ENCODE measurements around the gene CYP4V2.

GRCh38 chr4:186243331-186243730 lies 52.0 kb downstream of the CYP4V2 start:
- TF ChIP-seq, protein P1, sequence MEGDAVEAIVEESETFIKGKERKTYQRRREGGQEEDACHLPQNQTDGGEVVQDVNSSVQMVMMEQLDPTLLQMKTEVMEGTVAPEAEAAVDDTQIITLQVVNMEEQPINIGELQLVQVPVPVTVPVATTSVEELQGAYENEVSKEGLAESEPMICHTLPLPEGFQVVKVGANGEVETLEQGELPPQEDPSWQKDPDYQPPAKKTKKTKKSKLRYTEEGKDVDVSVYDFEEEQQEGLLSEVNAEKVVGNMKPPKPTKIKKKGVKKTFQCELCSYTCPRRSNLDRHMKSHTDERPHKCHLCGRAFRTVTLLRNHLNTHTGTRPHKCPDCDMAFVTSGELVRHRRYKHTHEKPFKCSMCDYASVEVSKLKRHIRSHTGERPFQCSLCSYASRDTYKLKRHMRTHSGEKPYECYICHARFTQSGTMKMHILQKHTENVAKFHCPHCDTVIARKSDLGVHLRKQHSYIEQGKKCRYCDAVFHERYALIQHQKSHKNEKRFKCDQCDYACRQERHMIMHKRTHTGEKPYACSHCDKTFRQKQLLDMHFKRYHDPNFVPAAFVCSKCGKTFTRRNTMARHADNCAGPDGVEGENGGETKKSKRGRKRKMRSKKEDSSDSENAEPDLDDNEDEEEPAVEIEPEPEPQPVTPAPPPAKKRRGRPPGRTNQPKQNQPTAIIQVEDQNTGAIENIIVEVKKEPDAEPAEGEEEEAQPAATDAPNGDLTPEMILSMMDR (IDR thresholded peaks at IDR 0.05), result no peak
- no peak for TF ChIP-seq POLR2A (IDR thresholded peaks at IDR 0.05)
